HG02852 (cell line): ENCODE measurements around the gene TBC1D22A.
"Not testable (repeated sequence)": the region's sequence is repeated elsewhere in the genome, so short reads cannot be mapped to it uniquely, and the experiment has no call there.

Source experiments
- ATAC-seq: cut with Tn5 transposase; IDR thresholded peaks from one replicate; pipeline ENCODE4 v1.9.1; 2021; ENCODE audit warnings: mild to moderate bottlenecking, moderate library complexity; ENCODE audit not compliant: unreplicated experiment

Gene TBC1D22A

GRCh38 chr22:46967445-46968358 is 205.3 kb downstream of the TBC1D22A start:
- no peak for ATAC-seq

DNA sequence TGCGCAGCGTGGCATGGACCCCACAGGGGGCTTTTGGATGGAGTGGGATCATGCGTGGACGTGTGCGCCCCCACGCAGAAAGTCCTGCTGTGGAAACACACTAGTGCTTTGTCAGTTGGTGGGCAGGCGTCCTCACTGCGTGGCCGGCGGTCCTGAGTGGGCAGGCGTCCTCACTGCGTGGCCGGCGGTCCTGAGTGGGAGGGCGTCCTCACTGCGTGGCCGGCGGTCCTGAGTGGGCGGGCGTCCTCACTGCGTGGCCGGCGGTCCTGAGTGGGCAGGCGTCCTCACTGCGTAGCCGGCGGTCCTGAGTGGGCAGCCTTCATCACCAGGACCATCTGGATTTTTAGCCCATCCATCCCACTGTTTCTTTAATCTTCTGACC is 205.9 kb downstream of the TBC1D22A start:
- no peak for ATAC-seq

GRCh38 chr22:46968848-46969247 is 206.4 kb downstream of the TBC1D22A start:
- ATAC-seq: no peak

DNA sequence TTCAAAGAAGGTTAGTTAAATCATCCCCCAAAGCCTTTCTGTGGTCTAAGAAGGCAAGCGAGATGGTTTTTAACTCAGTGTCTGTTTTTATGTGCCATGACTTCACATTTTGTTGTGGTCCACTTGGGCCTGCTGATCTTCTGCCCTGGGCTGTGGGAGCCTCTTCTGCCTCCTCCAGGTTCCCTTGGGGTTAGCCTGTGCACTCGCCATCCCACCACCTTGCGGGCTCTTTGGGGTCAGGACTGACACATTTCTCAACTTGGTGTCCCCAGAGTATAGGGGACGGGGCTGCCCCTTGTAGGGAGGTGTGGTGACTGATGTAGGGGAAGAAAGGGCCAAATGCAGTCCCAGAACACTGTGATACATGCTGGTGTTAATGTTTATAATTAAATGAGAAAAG is 207.0 kb downstream of the TBC1D22A start:
- peak; percentile 81 for ATAC-seq

DNA sequence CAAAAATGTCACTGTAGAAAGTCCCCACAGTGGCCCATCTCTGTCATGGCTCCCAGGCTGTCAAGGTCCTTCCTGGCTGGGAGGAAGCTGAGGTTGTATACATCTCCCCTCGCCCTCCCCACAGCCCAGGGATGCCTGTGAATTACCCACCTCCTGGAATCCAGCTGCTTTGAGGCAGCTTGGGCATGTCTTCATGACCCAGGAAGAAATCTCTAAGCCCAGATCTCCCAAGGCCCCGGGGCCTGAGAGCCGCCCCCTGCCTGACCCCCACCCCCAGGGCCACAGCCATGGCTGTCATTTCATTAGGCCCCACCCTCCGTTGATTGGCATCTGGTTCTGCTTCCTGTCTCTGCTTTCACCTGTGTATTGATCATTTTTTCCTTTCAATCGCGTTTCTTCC is 207.5 kb downstream of the TBC1D22A start:
- ATAC-seq: no peak

GRCh38 chr22:46970411-46971098 is 208.1 kb downstream of the TBC1D22A start:
- ATAC-seq: no peak

- ATAC-seq: no peak
Observed at GRCh38 chr22:46971099-46971763, 208.8 kb downstream of the TBC1D22A start.

DNA sequence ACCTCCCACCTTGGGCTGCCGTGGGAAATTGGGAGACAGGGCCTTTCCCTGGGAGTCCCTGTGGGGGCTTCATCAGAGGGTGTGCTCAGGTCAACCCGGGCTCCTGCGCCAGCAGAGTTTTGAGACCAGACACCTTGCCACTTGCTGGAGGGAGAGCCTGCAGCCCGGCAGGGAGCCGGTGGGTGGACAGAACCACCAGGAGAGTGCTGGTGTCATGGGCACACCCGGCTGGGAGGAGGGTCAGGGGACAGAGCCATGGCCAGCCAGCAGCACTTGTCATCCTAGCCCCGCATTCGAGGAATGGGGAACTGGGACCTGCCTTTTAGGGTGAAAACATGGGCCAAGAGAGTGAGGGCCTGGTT is 209.3 kb downstream of the TBC1D22A start:
- ATAC-seq: no peak

GRCh38 chr22:46972256-46972655 is 209.8 kb downstream of the TBC1D22A start:
- ATAC-seq: no peak

DNA sequence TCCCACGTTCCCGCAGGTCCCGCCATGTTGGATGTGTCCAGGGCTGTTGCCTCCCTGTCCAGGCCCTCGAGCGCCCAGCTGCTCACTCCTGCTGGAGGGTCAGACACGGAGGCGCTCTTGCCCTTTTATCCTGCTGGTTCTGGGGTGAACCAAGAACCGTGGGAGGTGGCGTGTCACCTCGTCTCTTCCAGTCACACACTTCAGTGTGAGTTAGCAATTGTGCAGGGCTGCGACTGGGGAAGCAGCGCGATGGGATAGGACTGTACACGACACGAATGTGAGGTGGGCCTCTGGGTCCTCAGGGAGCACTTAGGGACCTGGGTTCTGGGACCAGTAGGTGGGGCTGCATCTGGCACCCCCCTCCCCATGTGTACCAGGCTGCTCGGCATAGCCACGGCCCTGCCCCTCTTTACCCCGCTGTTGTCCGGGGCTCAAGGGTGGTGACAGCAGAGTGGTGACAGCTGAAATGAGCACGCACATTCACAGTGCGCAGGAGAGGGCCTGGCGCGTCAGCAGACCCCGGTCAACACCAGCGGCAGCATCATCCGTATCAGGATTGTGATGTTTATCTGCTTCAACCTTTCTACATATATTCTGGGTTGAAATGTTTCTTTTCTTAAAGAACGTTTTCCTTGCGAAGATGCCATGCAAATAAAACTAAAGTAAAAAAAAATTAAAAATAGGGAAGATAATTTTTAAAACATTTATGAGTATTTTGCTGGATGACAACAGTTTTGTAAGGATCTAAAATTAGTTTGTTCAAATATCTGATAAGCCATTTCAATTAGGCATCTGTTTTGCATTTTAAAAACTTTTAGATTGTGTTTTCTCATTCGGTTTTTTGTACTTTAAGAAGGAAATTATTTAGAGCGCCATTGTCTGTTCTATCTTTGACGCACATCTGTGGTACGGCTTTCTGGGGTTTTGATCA is 210.7 kb downstream of the TBC1D22A start:
- ATAC-seq: no peak

DNA sequence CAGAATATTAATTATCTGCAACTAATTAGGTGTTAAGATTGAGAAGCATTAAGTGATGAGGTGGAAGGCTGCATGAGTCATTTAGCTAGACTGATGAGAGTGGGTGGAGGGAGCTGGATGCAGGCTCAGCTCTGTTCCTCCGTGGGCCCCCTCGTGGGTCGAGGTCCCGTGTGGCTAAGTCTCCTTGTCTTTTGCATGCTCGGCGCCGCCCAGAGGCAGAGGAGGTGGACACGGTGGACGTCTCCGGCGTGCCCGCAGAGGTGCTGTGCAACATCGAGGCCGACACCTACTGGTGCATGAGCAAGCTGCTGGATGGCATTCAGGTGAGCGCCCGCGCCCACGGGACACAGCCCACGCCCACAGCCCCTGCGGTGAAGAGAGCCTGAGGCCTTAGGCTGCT is 211.6 kb downstream of the TBC1D22A start:
- no peak for ATAC-seq

- ATAC-seq: no peak
Observed at GRCh38 chr22:46974631-46975585, 212.5 kb downstream of the TBC1D22A start.

- no peak for ATAC-seq
Observed at GRCh38 chr22:46976143-46976542, 213.7 kb downstream of the TBC1D22A start.

DNA sequence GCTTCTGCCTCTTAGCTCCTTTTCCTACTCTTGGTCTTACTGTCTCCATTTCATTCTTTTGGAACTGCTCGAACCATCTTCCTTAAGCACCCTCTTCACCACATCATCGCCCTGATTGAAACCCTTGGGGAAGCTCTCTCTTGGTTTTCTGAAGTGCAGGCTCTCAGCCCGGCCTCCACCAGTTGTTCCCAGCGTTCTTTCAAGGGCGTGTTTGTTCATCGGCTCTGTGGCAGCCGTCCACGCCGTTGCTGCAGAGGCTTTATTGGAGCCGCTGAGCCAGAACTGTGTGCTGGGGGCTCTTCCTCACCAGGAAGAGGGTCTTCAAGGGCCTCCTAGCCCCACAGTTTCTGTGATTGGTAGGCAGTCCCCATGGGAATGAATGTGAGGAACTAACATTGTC is 214.1 kb downstream of the TBC1D22A start:
- no peak for ATAC-seq

GRCh38 chr22:46977656-46978343 is 215.3 kb downstream of the TBC1D22A start:
- ATAC-seq: no peak

DNA sequence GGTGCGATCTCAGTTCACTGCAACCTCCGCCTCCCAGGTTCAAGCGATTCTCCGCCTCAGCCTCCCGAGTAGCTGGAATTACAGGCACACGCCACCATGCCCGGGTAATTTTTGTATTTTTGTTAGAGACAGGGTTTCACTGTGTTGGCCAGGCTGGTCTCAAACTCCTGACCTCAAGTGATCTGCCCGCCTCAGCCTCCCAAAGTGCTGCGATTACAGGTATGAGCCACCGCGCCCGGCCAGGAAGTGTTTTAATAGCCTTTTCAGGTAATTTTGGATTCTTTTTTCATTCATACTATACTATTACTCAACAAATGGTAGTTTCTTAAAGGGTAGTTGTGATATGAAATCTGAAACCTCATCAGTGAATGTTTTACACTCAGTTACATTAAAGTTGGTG is 216.2 kb downstream of the TBC1D22A start:
- ATAC-seq: not testable (repeated sequence)

DNA sequence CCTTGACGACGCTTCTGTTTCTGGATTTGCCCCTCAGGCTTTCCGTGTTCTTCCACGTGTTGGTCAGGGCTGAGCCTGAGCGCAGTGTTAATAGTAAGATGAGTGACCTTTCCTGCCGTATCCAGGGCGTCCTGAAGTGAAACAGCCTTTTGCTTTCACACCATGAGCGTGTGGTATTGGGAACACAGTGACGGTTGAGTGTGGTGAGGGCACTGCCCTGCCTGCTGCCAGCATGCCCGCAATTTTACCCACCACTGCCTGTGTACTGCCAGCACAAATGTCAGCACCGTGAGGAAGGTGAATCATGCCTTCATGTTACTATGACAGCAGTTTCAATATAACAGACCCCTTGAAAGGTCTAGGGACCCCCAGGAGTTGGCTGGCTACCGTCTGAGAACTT is 217.1 kb downstream of the TBC1D22A start:
- ATAC-seq: no peak

GRCh38 chr22:46980392-46980791 is 217.9 kb downstream of the TBC1D22A start:
- ATAC-seq: no peak

DNA sequence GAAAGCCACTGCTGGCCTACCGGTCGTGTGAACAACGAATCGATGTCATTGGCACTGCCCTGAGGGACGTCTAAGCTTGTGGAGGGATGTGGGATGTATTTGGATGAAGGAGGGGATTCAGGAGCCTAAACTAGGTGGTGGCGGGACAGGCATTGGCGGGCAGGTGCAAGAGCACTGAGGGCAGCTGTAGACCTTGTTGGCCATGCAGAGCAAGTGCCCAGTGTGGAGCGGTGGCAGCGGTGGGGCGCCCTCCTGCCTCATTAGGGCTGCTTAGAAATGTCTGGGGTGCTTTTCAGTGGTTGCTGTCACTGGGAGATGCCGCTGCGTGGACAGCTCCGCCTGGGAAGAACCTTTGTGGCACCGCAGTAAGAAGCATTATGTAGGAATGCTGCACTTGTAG is 220.2 kb downstream of the TBC1D22A start:
- ATAC-seq: no peak
